Stomach (tissue), 4 donors: ENCODE data around the gene RASL10A.

Experiments used
- CTCF ChIP-seq, 7 experiments: fragments of 450-650 bp in 4 of 7; fragments of 200-600 bp in 3 of 7; sonication (generic) in 3 of 7; IDR thresholded peaks; one replicate each; pipeline ENCODE4 v1.5.1; 2016 to 2019; ENCODE audit warnings: antibody characterized with exemption in 7 of 7, control low read depth in 2 of 7, mild to moderate bottlenecking in 1 of 7
- POLR2A ChIP-seq, 4 donors: fragments of 450-650 bp; IDR thresholded peaks; one replicate each; pipeline ENCODE4 v1.6.1; 2016; ENCODE audit warnings: antibody characterized with exemption in 4 of 4, control low read depth in 2 of 4, mild to moderate bottlenecking in 1 of 4, moderate library complexity in 1 of 4
- POLR2AphosphoS5 ChIP-seq, 3 donors: sonication (generic); formaldehyde crosslinking; IDR thresholded peaks; one replicate each; pipeline ENCODE4 v1.6.1; 2016; ENCODE audit warnings: antibody characterized with exemption in 3 of 3

- TF ChIP-seq CTCF (IDR thresholded peaks at IDR 0.05) (no peak), POLR2A (IDR thresholded peaks at IDR 0.05) (no peak), POLR2AphosphoS5 (IDR thresholded peaks at IDR 0.05) (no peak)
Observed at GRCh38 chr22:29351891-29352290, 36.4 kb upstream of the RASL10A start.
